Tibial nerve (tissue), 4 donors: ENCODE results near the gene COL6A3. TPM values are rescaled to one million over a fixed set of nuclear protein-coding genes. Genes with fewer than 3 reads are reported as not detected.

ENCODE experiments used
- DNase-seq, 2 donors: peaks; one replicate each; pipeline ENCODE4 v3.0.0-alpha.2; 2019; ENCODE audit warnings: low spot score in 2 of 2
- H3K27ac ChIP-seq, 4 donors: fragments of 200-600 bp; sonication (generic) in 3 of 4; one replicate each; pipeline ENCODE4 v1.5.1; 2017 to 2019; ENCODE audit warnings: mild to moderate bottlenecking in 1 of 4
- H3K27me3 ChIP-seq, 2 donors: fragments of 200-600 bp; sonication (generic) in 1 of 2; one replicate each; pipeline versions ENCODE4 v1.5.1 to v1.6.0; 2017 to 2019
- H3K36me3 ChIP-seq, 3 donors: fragments of 200-600 bp; sonication (generic); one replicate each; pipeline ENCODE4 v1.5.1; 2018 to 2019
- H3K4me1 ChIP-seq, 4 donors: fragments of 200-600 bp; sonication (generic) in 3 of 4; one replicate each; pipeline ENCODE4 v1.5.1; 2017 to 2019
- H3K4me3 ChIP-seq, 4 donors: fragments of 200-600 bp; sonication (generic) in 3 of 4; one replicate each; pipeline ENCODE4 v1.5.1; 2017 to 2019; ENCODE audit warnings: mild to moderate bottlenecking in 1 of 4, moderate library complexity in 1 of 4
- H3K9me3 ChIP-seq, 4 donors: fragments of 200-600 bp; sonication (generic) in 3 of 4; one replicate each; pipeline ENCODE4 v1.5.1; 2017 to 2019
- CTCF ChIP-seq, 5 experiments: fragments of 200-600 bp in 3 of 5; fragments of 450-650 bp in 2 of 5; sonication (generic) in 3 of 5; IDR thresholded peaks; one replicate each; pipeline ENCODE4 v1.5.1; 2016 to 2019; ENCODE audit warnings: antibody characterized with exemption in 5 of 5, mild to moderate bottlenecking in 3 of 5, moderate library complexity in 2 of 5
- EP300 ChIP-seq, 2 donors: sonication (generic); formaldehyde crosslinking; IDR thresholded peaks; one replicate each; pipeline ENCODE4 v1.6.1; 2017; ENCODE audit warnings: antibody characterized with exemption in 2 of 2, mild to moderate bottlenecking in 1 of 2
- POLR2A ChIP-seq, 2 donors: fragments of 450-650 bp; IDR thresholded peaks; one replicate each; pipeline ENCODE4 v1.6.1; 2017; ENCODE audit warnings: antibody characterized with exemption in 2 of 2, mild to moderate bottlenecking in 2 of 2, moderate library complexity in 2 of 2
- whole genome bisulfite sequencing, 2 donors: methylation state at CpG; one replicate each; pipeline ENCODE4 v1.1.5; 2018; 5-methylcytosine and 5-hydroxymethylcytosine counted together
- total RNA-seq, 4 donors: library from RNA; depleted of rRNA; stranded (reverse); fragments of >200 nt; gene quantifications; one replicate each; pipeline ENCODE4 v1.1.0, GENCODE V29; 2016

COL6A3 gene
- total RNA-seq, 4 donors from 2014 or later, result 228 to 558 (median 364) TPM

GRCh38 chr2:237431837-237432236 lies 17.9 kb upstream of the COL6A3 start:
- no peaks in the 10 kb centered on the region for H3K9me3 ChIP-seq
- no peak for DNase-seq
- H3K4me1 ChIP-seq, result peaks cover 0 to 21% (median 14%) of the 10 kb centered on the region in 4 donors
- WGBS, 2 donors, result 84% methylated on average over 4 of the region's 4 CpGs
- no peak overlapping the region for H3K4me3 ChIP-seq
- no peaks in the 10 kb centered on the region for H3K27me3 ChIP-seq
- no peak overlapping the region for H3K27ac ChIP-seq
- TF ChIP-seq CTCF (IDR thresholded peaks at IDR 0.05) (no peak), POLR2A (IDR thresholded peaks at IDR 0.05) (no peak), EP300 (IDR thresholded peaks at IDR 0.05) (no peak)
- H3K36me3 ChIP-seq, result no peaks in the 10 kb centered on the region

GRCh38 chr2:237431372-237431771 lies 17.4 kb upstream of the COL6A3 start:
- H3K27ac ChIP-seq, result no peak overlapping the region
- TF ChIP-seq CTCF (IDR thresholded peaks at IDR 0.05) (no peak), POLR2A (IDR thresholded peaks at IDR 0.05) (no peak), EP300 (IDR thresholded peaks at IDR 0.05) (no peak)
- H3K9me3 ChIP-seq, result no peaks in the 10 kb centered on the region
- WGBS, 2 donors, result 83 to 92% methylated on average over 1 of the region's 1 CpG
- no peak overlapping the region for H3K4me3 ChIP-seq
- no peak for DNase-seq
- H3K27me3 ChIP-seq, result no peaks in the 10 kb centered on the region
- H3K36me3 ChIP-seq, result no peaks in the 10 kb centered on the region
- peaks cover 0 to 18% (median 13%) of the 10 kb centered on the region in 4 donors for H3K4me1 ChIP-seq

GRCh38 chr2:237430861-237431260 lies 16.9 kb upstream of the COL6A3 start:
- Histone ChIP-seq H3K4me1 (peaks cover 0 to 15% (median 10%) of the 10 kb centered on the region in 4 donors), H3K27me3 (no peaks in the 10 kb centered on the region), H3K4me3 (no peak overlapping the region), H3K9me3 (no peaks in the 10 kb centered on the region), H3K27ac (no peak overlapping the region), H3K36me3 (no peaks in the 10 kb centered on the region)
- DNase-seq, result no peak
- TF ChIP-seq POLR2A (IDR thresholded peaks at IDR 0.05) (no peak), CTCF (IDR thresholded peaks at IDR 0.05) (no peak), EP300 (IDR thresholded peaks at IDR 0.05) (no peak)
- 81 to 95% methylated on average over 1 of the region's 1 CpG for WGBS, 2 donors

GRCh38 chr2:237429753-237430152 lies 15.8 kb upstream of the COL6A3 start:
- 71 to 76% methylated on average over 3 of the region's 3 CpGs for WGBS, 2 donors
- no peak for TF ChIP-seq EP300 (IDR thresholded peaks at IDR 0.05)
- TF ChIP-seq CTCF (IDR thresholded peaks at IDR 0.05), result no peak
- no peak for TF ChIP-seq POLR2A (IDR thresholded peaks at IDR 0.05)
- H3K4me1 ChIP-seq, result peaks cover 0 to 5% (median 1%) of the 10 kb centered on the region in 4 donors
- no peaks in the 10 kb centered on the region for H3K36me3 ChIP-seq
- no peak overlapping the region for H3K4me3 ChIP-seq
- DNase-seq, result no peak
- H3K9me3 ChIP-seq, result no peaks in the 10 kb centered on the region
- H3K27me3 ChIP-seq, result no peaks in the 10 kb centered on the region
- no peak overlapping the region for H3K27ac ChIP-seq

- 84 to 91% methylated on average over 5 of the region's 5 CpGs for WGBS, 2 donors
- no peak for DNase-seq
- TF ChIP-seq POLR2A (IDR thresholded peaks at IDR 0.05), result no peak
- TF ChIP-seq EP300 (IDR thresholded peaks at IDR 0.05), result no peak
- no peak for TF ChIP-seq CTCF (IDR thresholded peaks at IDR 0.05)
- no peak overlapping the region for H3K27ac ChIP-seq
- H3K4me1 ChIP-seq, result no peaks in the 10 kb centered on the region
- no peaks in the 10 kb centered on the region for H3K27me3 ChIP-seq
- no peaks in the 10 kb centered on the region for H3K9me3 ChIP-seq
- no peaks in the 10 kb centered on the region for H3K36me3 ChIP-seq
- H3K4me3 ChIP-seq, result no peak overlapping the region
Observed at GRCh38 chr2:237427769-237428506, 14.0 kb upstream of the COL6A3 start.
